ENCODE results near the gene RAB5B. TPM values are rescaled to one million over a fixed set of nuclear protein-coding genes. Genes with fewer than 3 reads are reported as not detected.
A peak's percentile ranks its signal among the peaks of the same experiment; 100 is the strongest.

RAB5B gene
- total RNA-seq, 1 experiment from 2014 or later: 55.0 TPM

DNA sequence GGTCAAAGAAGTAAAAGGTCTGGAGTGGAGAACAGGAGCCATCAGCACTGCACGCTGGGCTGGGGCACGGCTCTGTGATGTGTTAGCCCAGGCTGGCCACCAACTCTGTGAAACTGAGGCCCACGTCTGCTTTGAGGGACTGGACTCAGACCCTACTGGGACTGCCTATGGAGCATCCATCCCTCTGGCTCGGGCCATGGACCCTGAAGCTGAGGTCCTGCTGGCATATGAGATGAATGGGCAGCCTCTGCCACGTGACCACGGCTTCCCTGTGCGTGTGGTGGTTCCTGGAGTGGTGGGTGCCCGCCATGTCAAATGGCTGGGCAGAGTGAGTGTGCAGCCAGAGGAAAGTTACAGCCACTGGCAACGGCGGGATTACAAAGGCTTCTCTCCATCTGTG, 30.3 kb downstream of the RAB5B start:
- CTCF ChIA-PET: interaction anchor here (1.0 kb wide), 1 partner anchor 25 kb away, joined by 3 read pairs; no protein-coding TSS in a partner anchor
- ATAC-seq: no peak
- H3K4me3 Mint-ChIP-seq: no peak overlapping the region
- POLR2A ChIA-PET: no interaction called here
- H3K27me3 Mint-ChIP-seq (ENCODE audit: low read depth): no peaks in the 10 kb centered on the region; the same call in 1 of the 2 replicates
- no peak for TF ChIP-seq HMGA2 (CRISPR knock-in tag; IDR thresholded peaks at IDR 0.05)
- no peak for TF ChIP-seq TCF7 (CRISPR knock-in tag; IDR thresholded peaks at IDR 0.05; ENCODE audit: low read depth)
- TF ChIP-seq, protein P1, sequence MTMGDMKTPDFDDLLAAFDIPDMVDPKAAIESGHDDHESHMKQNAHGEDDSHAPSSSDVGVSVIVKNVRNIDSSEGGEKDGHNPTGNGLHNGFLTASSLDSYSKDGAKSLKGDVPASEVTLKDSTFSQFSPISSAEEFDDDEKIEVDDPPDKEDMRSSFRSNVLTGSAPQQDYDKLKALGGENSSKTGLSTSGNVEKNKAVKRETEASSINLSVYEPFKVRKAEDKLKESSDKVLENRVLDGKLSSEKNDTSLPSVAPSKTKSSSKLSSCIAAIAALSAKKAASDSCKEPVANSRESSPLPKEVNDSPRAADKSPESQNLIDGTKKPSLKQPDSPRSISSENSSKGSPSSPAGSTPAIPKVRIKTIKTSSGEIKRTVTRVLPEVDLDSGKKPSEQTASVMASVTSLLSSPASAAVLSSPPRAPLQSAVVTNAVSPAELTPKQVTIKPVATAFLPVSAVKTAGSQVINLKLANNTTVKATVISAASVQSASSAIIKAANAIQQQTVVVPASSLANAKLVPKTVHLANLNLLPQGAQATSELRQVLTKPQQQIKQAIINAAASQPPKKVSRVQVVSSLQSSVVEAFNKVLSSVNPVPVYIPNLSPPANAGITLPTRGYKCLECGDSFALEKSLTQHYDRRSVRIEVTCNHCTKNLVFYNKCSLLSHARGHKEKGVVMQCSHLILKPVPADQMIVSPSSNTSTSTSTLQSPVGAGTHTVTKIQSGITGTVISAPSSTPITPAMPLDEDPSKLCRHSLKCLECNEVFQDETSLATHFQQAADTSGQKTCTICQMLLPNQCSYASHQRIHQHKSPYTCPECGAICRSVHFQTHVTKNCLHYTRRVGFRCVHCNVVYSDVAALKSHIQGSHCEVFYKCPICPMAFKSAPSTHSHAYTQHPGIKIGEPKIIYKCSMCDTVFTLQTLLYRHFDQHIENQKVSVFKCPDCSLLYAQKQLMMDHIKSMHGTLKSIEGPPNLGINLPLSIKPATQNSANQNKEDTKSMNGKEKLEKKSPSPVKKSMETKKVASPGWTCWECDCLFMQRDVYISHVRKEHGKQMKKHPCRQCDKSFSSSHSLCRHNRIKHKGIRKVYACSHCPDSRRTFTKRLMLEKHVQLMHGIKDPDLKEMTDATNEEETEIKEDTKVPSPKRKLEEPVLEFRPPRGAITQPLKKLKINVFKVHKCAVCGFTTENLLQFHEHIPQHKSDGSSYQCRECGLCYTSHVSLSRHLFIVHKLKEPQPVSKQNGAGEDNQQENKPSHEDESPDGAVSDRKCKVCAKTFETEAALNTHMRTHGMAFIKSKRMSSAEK (CRISPR knock-in tag; IDR thresholded peaks at IDR 0.05; ENCODE audit: borderline replicate concordance): no peak
- no peak for TF ChIP-seq CREB1 (CRISPR knock-in tag; IDR thresholded peaks at IDR 0.05)
- TF ChIP-seq, protein P2, sequence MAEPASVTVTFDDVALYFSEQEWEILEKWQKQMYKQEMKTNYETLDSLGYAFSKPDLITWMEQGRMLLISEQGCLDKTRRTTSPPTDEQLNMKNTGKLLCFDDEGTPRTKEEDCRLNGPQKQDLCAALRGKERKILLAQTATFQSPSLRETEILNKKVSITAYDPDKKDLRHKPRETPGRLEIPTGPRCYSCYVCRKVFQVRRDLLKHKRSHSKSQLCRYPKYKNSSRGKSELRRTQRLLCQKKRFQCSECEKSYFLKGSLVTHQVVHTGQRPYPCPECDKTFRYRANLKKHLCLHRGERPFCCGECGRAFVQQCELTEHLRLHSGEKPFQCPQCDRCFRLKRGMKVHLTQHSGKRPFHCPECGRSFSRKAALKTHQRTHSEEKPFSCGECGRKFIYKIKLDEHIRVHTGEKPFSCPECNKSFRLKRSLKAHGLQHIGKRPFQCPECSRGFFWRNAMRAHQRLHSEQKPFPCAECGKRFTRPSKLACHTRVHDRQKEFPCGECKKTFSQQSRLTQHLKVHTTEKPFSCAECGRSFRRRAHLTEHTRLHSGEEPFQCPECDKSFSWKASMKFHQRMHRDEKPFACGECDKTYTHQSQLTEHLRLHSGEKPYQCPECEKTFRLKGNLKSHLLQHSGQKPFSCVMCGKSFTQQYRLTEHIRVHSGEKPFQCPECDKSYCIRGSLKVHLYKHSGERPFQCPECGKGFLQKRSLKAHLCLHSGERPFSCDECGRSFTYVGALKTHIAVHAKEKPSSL (CRISPR knock-in tag; conservative IDR thresholded peaks at IDR 0.05): no peak
- H3K27ac Mint-ChIP-seq: no peak overlapping the region
- peaks cover 38% of the 10 kb centered on the region for H3K36me3 Mint-ChIP-seq
- no peaks in the 10 kb centered on the region for H3K9me3 Mint-ChIP-seq
- H3K4me1 Mint-ChIP-seq: peaks cover 19% of the 10 kb centered on the region
- DNase-seq (ENCODE audit: low spot score): no peak

DNA sequence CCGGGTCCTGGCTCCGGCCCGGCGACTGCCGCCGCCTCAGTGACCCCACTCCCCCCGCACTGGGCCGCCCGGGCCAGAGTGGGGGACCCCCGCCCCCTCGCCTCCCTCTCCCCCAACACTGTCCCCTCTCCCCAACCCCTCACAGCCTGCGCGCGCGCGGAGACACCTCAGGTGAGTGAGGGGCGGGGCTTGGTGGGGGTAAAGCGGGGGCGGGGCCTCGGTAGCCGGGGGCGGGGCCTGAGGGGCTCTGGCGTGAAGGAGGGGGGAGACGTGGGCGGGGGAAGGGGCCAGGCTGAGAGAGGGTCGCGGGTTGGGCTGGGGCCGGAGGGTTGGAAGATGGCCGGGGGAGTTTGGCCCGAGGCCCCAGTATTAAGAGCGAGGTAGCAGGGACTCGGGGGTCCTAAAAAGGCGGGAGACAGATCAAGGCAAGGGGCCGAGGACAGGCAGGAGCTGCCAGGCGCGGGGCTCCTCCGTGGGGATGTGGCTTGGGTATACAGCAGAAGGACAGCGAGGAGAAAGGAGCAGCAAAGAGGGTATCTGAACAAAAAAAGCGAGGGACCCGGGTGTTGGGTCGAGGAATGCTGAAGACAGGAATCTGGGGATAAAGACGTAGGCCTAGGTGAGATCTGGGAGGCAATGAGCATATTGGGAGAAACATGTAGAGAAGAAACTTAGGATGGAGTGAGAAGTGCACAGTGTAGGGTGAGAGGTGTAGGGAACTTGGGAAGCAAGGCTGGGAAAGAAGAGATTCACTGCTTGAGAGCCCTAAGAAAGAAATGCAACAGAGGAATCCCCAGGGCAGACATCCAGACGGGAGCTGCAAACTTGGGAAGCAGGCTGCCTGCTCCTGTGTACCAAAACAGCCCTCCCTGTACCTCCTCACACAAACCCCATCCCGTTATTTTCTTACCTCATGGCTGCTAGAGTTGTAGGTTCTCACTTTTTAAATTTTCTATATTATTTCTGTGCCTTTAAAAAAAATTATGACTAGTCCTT, 34.0 kb downstream of the RAB5B start:
- peak overlapping the region; percentile 82 for H3K27ac Mint-ChIP-seq
- no peaks in the 10 kb centered on the region for H3K9me3 Mint-ChIP-seq
- DNase-seq (ENCODE audit: low spot score): peak; percentile 86
- H3K4me1 Mint-ChIP-seq: peaks cover 19% of the 10 kb centered on the region
- H3K36me3 Mint-ChIP-seq: peaks cover 18% of the 10 kb centered on the region
- ChIA-PET POLR2A (interaction anchor here (0.6 to 2.8 kb wide), 9 partner anchors 11 to 214 kb away, joined by 3 to 22 read pairs (median 5); partner anchors contain the start of genes ERBB3, IKZF4, PA2G4 and RAB5B), CTCF (interaction anchor here (0.6 to 2.5 kb wide), 10 partner anchors 7 to 1235 kb away, joined by 3 to 49 read pairs (median 4); partner anchors contain the start of genes IKZF4, ORMDL2, SARNP and SUOX)
- ATAC-seq: peak; percentile 91
- no peaks in the 10 kb centered on the region; the same call in 1 of the 2 replicates for H3K27me3 Mint-ChIP-seq (ENCODE audit: low read depth)
- H3K4me3 Mint-ChIP-seq: peak overlapping the region; percentile 84
- TF ChIP-seq ZNF416 (CRISPR knock-in tag; IDR thresholded peaks at IDR 0.05) (peak; percentile 85; the same call in 1 of the 2 replicates), FOXP1 (CRISPR knock-in tag; IDR thresholded peaks at IDR 0.05; ENCODE audit: borderline replicate concordance) (0 out of 2 replicates have a peak, but pooled peaks have one; percentile 12), ZNF396 (CRISPR knock-in tag; IDR thresholded peaks at IDR 0.05; ENCODE audit: borderline replicate concordance) (no peak), ZBTB21 (CRISPR knock-in tag; IDR thresholded peaks at IDR 0.05; ENCODE audit: borderline replicate concordance) (no peak), NFE2L1 (CRISPR knock-in tag; IDR thresholded peaks at IDR 0.05) (0 out of 2 replicates have a peak, but pooled peaks have one; percentile 28), NFATC4 (CRISPR knock-in tag; IDR thresholded peaks at IDR 0.05) (0 out of 2 replicates have a peak, but pooled peaks have one; percentile 14), EMX1 (CRISPR knock-in tag; IDR thresholded peaks at IDR 0.05) (peak; percentile 60; the same call in 1 of the 2 replicates)
- TF ChIP-seq, protein P3, sequence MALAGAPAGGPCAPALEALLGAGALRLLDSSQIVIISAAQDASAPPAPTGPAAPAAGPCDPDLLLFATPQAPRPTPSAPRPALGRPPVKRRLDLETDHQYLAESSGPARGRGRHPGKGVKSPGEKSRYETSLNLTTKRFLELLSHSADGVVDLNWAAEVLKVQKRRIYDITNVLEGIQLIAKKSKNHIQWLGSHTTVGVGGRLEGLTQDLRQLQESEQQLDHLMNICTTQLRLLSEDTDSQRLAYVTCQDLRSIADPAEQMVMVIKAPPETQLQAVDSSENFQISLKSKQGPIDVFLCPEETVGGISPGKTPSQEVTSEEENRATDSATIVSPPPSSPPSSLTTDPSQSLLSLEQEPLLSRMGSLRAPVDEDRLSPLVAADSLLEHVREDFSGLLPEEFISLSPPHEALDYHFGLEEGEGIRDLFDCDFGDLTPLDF (CRISPR knock-in tag; IDR thresholded peaks at IDR 0.05): no peak
- TF ChIP-seq, protein P4, sequence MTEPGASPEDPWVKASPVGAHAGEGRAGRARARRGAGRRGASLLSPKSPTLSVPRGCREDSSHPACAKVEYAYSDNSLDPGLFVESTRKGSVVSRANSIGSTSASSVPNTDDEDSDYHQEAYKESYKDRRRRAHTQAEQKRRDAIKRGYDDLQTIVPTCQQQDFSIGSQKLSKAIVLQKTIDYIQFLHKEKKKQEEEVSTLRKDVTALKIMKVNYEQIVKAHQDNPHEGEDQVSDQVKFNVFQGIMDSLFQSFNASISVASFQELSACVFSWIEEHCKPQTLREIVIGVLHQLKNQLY (CRISPR knock-in tag; IDR thresholded peaks at IDR 0.05): no peak
- TF ChIP-seq, protein P5, sequence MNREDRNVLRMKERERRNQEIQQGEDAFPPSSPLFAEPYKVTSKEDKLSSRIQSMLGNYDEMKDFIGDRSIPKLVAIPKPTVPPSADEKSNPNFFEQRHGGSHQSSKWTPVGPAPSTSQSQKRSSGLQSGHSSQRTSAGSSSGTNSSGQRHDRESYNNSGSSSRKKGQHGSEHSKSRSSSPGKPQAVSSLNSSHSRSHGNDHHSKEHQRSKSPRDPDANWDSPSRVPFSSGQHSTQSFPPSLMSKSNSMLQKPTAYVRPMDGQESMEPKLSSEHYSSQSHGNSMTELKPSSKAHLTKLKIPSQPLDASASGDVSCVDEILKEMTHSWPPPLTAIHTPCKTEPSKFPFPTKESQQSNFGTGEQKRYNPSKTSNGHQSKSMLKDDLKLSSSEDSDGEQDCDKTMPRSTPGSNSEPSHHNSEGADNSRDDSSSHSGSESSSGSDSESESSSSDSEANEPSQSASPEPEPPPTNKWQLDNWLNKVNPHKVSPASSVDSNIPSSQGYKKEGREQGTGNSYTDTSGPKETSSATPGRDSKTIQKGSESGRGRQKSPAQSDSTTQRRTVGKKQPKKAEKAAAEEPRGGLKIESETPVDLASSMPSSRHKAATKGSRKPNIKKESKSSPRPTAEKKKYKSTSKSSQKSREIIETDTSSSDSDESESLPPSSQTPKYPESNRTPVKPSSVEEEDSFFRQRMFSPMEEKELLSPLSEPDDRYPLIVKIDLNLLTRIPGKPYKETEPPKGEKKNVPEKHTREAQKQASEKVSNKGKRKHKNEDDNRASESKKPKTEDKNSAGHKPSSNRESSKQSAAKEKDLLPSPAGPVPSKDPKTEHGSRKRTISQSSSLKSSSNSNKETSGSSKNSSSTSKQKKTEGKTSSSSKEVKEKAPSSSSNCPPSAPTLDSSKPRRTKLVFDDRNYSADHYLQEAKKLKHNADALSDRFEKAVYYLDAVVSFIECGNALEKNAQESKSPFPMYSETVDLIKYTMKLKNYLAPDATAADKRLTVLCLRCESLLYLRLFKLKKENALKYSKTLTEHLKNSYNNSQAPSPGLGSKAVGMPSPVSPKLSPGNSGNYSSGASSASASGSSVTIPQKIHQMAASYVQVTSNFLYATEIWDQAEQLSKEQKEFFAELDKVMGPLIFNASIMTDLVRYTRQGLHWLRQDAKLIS (CRISPR knock-in tag; IDR thresholded peaks at IDR 0.05; ENCODE audit: borderline replicate concordance): no peak

All from WTC11 (cell line).